Liver (tissue), 9 donors: ENCODE data around the gene DIP2C. TPM values are rescaled to one million over a fixed set of nuclear protein-coding genes. Genes with fewer than 3 reads are reported as not detected.
A peak's percentile ranks its signal among the peaks of the same experiment; 100 is the strongest.

Source experiments
- DNase-seq: peaks from one replicate; pipeline ENCODE4 v3.0.0-alpha.2; 2017; ENCODE audit warnings: low spot score
- H3K27ac ChIP-seq, 2 donors: one replicate each; pipeline ENCODE4 v1.7.0; 2013; ENCODE audit warnings: inconsistent platforms in 2 of 2, low read length in 2 of 2, control low read depth in 1 of 2, low read depth in 1 of 2, mild to moderate bottlenecking in 1 of 2
- H3K27me3 ChIP-seq, 4 donors: one replicate each; pipeline versions ENCODE4 v1.6.1 to v1.7.0; 2013; ENCODE audit warnings: low read length in 3 of 4, inconsistent platforms in 1 of 4, mild to moderate bottlenecking in 1 of 4, moderate library complexity in 1 of 4; ENCODE audit not compliant: control insufficient read depth in 4 of 4, insufficient read depth in 4 of 4
- H3K36me3 ChIP-seq, 4 donors: one replicate each; pipeline versions ENCODE4 v1.6.1 to v1.7.0; 2013; ENCODE audit warnings: low read length in 3 of 4, mild to moderate bottlenecking in 3 of 4, low read depth in 1 of 4, moderate library complexity in 1 of 4; ENCODE audit not compliant: control insufficient read depth in 4 of 4, insufficient read depth in 3 of 4
- H3K4me1 ChIP-seq, 4 donors: one replicate each; pipeline versions ENCODE4 v1.6.1 to v1.7.0; 2013; ENCODE audit warnings: low read length in 3 of 4, mild to moderate bottlenecking in 3 of 4, moderate library complexity in 1 of 4; ENCODE audit not compliant: control insufficient read depth in 4 of 4, insufficient read depth in 4 of 4
- H3K4me3 ChIP-seq, 3 donors: one replicate each; pipeline versions ENCODE4 v1.6.1 to v1.7.0; 2013; ENCODE audit warnings: low read length in 3 of 3, control low read depth in 1 of 3, low read depth in 1 of 3, mild to moderate bottlenecking in 1 of 3
- H3K9ac ChIP-seq, 2 donors: one replicate each; pipeline ENCODE4 v1.7.0; 2013; ENCODE audit warnings: low read length in 2 of 2, mild to moderate bottlenecking in 2 of 2, moderate library complexity in 2 of 2, control low read depth in 1 of 2, low read depth in 1 of 2
- H3K9me3 ChIP-seq, 4 donors: one replicate each; pipeline versions ENCODE4 v1.6.1 to v1.7.0; 2013; ENCODE audit warnings: low read length in 3 of 4; ENCODE audit not compliant: control insufficient read depth in 4 of 4
- ATF3 ChIP-seq: IDR thresholded peaks from 2 replicates; pipeline ENCODE4 v1.6.1; 2016; ENCODE audit warnings: antibody characterized with exemption
- EGR1 ChIP-seq, 2 donors: IDR thresholded peaks; 2 replicates each; pipeline ENCODE4 v1.6.1; 2016 to 2018; ENCODE audit warnings: antibody characterized with exemption in 2 of 2, low read depth in 2 of 2
- FOXA1 ChIP-seq: IDR thresholded peaks from 2 replicates; pipeline ENCODE4 v1.6.1; 2016; ENCODE audit warnings: antibody characterized with exemption
- FOXA2 ChIP-seq: IDR thresholded peaks from 2 replicates; pipeline ENCODE4 v1.6.1; 2016; ENCODE audit warnings: antibody characterized with exemption
- GABPA ChIP-seq, 2 donors: IDR thresholded peaks in 1 of 2; conservative IDR thresholded peaks in 1 of 2; 2 replicates each; pipeline ENCODE4 v1.6.1; 2016; ENCODE audit warnings: antibody characterized with exemption in 2 of 2, mild to moderate bottlenecking in 1 of 2, moderate library complexity in 1 of 2
- HNF4A ChIP-seq, 2 donors: conservative IDR thresholded peaks; 2 replicates each; pipeline ENCODE4 v1.6.1; 2016; ENCODE audit warnings: antibody characterized with exemption in 2 of 2, mild to moderate bottlenecking in 2 of 2
- HNF4G ChIP-seq: IDR thresholded peaks from 2 replicates; pipeline ENCODE4 v1.6.1; 2016; ENCODE audit warnings: antibody characterized with exemption
- JUND ChIP-seq, 2 donors: IDR thresholded peaks; 2 replicates each; pipeline ENCODE4 v1.6.1; 2016; ENCODE audit warnings: antibody characterized with exemption in 2 of 2
- MAX ChIP-seq: IDR thresholded peaks from 2 replicates; pipeline ENCODE4 v1.6.1; 2016; ENCODE audit warnings: antibody characterized with exemption
- NR2F2 ChIP-seq: IDR thresholded peaks from 2 replicates; pipeline ENCODE4 v1.6.1; 2016; ENCODE audit warnings: antibody characterized with exemption
- RAD21 ChIP-seq, 2 donors: IDR thresholded peaks; 2 replicates each; pipeline ENCODE4 v1.6.1; 2016; ENCODE audit warnings: antibody characterized with exemption in 2 of 2, mild to moderate bottlenecking in 2 of 2
- SP1 ChIP-seq: IDR thresholded peaks from 2 replicates; pipeline ENCODE4 v1.6.1; 2018; ENCODE audit warnings: antibody characterized with exemption, mild to moderate bottlenecking
- YY1 ChIP-seq: IDR thresholded peaks from 2 replicates; pipeline ENCODE4 v1.6.1; 2016; ENCODE audit warnings: antibody characterized with exemption, mild to moderate bottlenecking
- WGBS: extraction: QIAGEN DNeasy Blood & Tissue Kit; methylation state at CpG from one replicate; pipeline ENCODE4 v1.1.7; 2013; 5-methylcytosine and 5-hydroxymethylcytosine counted together
- polyA plus RNA-seq, 2 donors: library from polyadenylated mRNA; stranded (reverse) in 1 of 2; unstranded in 1 of 2; fragments of 200-250 nt in 1 of 2; fragments of >200 nt in 1 of 2; fragmentation: Nextera tagmentation in 1 of 2; extraction: Ambion mirVana in 1 of 2; gene quantifications; one replicate each; pipeline versions ENCODE4 v1.2.1 to v1.2.3, GENCODE V29; 2013 to 2015
- total RNA-seq, 2 donors: library from RNA; depleted of rRNA; stranded (reverse); fragments of >200 nt; gene quantifications; one replicate each; pipeline ENCODE4 v1.2.3, GENCODE V29; 2014
- TF ChIP-seq, protein P1 (sequence below): IDR thresholded peaks from 2 replicates; pipeline ENCODE4 v1.6.1; 2016; ENCODE audit warnings: antibody characterized with exemption
- TF ChIP-seq, protein P2 (sequence below): IDR thresholded peaks from 2 replicates; pipeline ENCODE4 v1.6.1; 2016; ENCODE audit warnings: antibody characterized with exemption, mild to moderate bottlenecking
- donor health status: healthy.
- donor health status: healthy.
- donor health status: healthy.
- donor health status: healthy.
- donor health status: healthy.

Gene DIP2C
- total and polyA plus RNA-seq, 4 donors, result 4.2 to 12.2 (median 5.7) TPM

GRCh38 chr10:687583-688311 lies 1.7 kb downstream of the DIP2C start:
- Histone ChIP-seq H3K27ac (peak overlapping the region in 1 of 2 donors; percentile 96), H3K9me3 (no peaks in the 10 kb centered on the region), H3K4me3 (peak overlapping the region in 2 of 3 donors; percentile 79 to 92), H3K9ac (peak overlapping the region; percentile 58 to 71), H3K36me3 (no peaks in the 10 kb centered on the region), H3K27me3 (no peaks in the 10 kb centered on the region), H3K4me1 (peaks cover 3 to 14% (median 11%) of the 10 kb centered on the region in 4 donors)
- 84% methylated on average over 21 of the region's 21 CpGs for WGBS
- DNase-seq, result no peak
- TF ChIP-seq RAD21 (IDR thresholded peaks at IDR 0.05), result no peak
- no peak for TF ChIP-seq SP1
- no peak for TF ChIP-seq HNF4G
- TF ChIP-seq, protein P1, sequence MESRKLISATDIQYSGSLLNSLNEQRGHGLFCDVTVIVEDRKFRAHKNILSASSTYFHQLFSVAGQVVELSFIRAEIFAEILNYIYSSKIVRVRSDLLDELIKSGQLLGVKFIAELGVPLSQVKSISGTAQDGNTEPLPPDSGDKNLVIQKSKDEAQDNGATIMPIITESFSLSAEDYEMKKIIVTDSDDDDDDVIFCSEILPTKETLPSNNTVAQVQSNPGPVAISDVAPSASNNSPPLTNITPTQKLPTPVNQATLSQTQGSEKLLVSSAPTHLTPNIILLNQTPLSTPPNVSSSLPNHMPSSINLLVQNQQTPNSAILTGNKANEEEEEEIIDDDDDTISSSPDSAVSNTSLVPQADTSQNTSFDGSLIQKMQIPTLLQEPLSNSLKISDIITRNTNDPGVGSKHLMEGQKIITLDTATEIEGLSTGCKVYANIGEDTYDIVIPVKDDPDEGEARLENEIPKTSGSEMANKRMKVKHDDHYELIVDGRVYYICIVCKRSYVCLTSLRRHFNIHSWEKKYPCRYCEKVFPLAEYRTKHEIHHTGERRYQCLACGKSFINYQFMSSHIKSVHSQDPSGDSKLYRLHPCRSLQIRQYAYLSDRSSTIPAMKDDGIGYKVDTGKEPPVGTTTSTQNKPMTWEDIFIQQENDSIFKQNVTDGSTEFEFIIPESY, result no peak
- TF ChIP-seq NR2F2, result no peak
- TF ChIP-seq YY1, result no peak
- TF ChIP-seq JUND (IDR thresholded peaks at IDR 0.05), result no peak
- TF ChIP-seq FOXA2, result no peak
- no peak for TF ChIP-seq MAX
- TF ChIP-seq HNF4A (conservative IDR thresholded peaks at IDR 0.05), result no peak
- no peak for TF ChIP-seq GABPA (IDR thresholded peaks at IDR 0.05 in 1 of 2, conservative IDR thresholded peaks at IDR 0.05 in 1 of 2)
- TF ChIP-seq, protein P2, sequence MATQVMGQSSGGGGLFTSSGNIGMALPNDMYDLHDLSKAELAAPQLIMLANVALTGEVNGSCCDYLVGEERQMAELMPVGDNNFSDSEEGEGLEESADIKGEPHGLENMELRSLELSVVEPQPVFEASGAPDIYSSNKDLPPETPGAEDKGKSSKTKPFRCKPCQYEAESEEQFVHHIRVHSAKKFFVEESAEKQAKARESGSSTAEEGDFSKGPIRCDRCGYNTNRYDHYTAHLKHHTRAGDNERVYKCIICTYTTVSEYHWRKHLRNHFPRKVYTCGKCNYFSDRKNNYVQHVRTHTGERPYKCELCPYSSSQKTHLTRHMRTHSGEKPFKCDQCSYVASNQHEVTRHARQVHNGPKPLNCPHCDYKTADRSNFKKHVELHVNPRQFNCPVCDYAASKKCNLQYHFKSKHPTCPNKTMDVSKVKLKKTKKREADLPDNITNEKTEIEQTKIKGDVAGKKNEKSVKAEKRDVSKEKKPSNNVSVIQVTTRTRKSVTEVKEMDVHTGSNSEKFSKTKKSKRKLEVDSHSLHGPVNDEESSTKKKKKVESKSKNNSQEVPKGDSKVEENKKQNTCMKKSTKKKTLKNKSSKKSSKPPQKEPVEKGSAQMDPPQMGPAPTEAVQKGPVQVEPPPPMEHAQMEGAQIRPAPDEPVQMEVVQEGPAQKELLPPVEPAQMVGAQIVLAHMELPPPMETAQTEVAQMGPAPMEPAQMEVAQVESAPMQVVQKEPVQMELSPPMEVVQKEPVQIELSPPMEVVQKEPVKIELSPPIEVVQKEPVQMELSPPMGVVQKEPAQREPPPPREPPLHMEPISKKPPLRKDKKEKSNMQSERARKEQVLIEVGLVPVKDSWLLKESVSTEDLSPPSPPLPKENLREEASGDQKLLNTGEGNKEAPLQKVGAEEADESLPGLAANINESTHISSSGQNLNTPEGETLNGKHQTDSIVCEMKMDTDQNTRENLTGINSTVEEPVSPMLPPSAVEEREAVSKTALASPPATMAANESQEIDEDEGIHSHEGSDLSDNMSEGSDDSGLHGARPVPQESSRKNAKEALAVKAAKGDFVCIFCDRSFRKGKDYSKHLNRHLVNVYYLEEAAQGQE, result no peak
- TF ChIP-seq ATF3, result no peak

DNA sequence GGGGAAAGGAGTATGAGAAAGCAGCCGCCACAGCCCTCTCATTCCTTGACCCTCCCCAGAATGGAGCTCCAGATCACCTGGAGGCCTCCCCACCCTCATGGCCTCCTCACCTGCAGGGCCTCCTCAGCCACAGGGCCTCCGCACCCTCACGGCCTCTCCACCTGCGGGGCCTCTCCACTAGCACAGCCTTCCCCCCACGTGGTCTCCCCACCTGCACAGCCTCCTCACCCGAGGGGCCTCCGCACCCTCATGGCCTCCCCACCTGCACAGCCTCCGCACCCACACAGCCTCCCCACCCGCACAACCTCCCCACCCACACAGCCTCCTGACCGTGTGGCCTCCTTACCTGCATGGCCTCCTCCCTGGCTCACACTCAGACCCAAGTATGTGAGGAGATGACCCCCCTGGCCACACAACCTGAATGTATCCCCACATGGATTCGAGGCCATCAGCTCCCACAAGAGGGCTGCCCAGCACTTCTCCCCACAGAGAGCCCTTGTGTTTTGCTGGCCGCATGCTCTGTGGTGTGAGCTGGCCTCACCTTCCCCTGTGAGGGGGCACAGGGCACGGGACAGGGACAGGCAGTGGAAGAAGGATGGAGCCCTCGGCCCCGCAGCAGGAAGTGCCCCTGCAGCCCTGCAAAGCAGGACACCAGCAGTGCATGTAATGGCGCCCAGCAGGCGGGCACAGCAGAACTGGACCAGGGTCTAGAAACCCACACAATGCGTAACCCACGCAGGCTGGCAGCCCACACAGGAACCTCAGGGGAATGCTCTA lies 3.1 kb downstream of the DIP2C start:
- peaks cover 3 to 18% (median 12%) of the 10 kb centered on the region in 4 donors for H3K4me1 ChIP-seq
- no peak overlapping the region for H3K9ac ChIP-seq
- 97% methylated on average over 19 of the region's 19 CpGs for WGBS
- no peak for DNase-seq
- H3K9me3 ChIP-seq, result no peaks in the 10 kb centered on the region
- no peak overlapping the region for H3K4me3 ChIP-seq
- no peaks in the 10 kb centered on the region for H3K27me3 ChIP-seq
- no peaks in the 10 kb centered on the region for H3K36me3 ChIP-seq
- no peak overlapping the region for H3K27ac ChIP-seq
- no peak for TF ChIP-seq FOXA2
- no peak for TF ChIP-seq FOXA1
- no peak for TF ChIP-seq NR2F2
- TF ChIP-seq HNF4A (conservative IDR thresholded peaks at IDR 0.05), result no peak
- no peak for TF ChIP-seq SP1
- TF ChIP-seq, protein P2, result no peak
- TF ChIP-seq EGR1 (IDR thresholded peaks at IDR 0.05; ENCODE audit: low read depth in 2 of 2), result no peak
- TF ChIP-seq GABPA (IDR thresholded peaks at IDR 0.05 in 1 of 2, conservative IDR thresholded peaks at IDR 0.05 in 1 of 2), result no peak
- no peak for TF ChIP-seq JUND (IDR thresholded peaks at IDR 0.05)
- no peak for TF ChIP-seq YY1
- TF ChIP-seq, protein P1, result no peak
